ENCODE data around the gene ZNF519.
"Not testable (repeated sequence)": the region's sequence is repeated elsewhere in the genome, so short reads cannot be mapped to it uniquely, and the experiment has no call there.

The ZNF519 gene

DNA sequence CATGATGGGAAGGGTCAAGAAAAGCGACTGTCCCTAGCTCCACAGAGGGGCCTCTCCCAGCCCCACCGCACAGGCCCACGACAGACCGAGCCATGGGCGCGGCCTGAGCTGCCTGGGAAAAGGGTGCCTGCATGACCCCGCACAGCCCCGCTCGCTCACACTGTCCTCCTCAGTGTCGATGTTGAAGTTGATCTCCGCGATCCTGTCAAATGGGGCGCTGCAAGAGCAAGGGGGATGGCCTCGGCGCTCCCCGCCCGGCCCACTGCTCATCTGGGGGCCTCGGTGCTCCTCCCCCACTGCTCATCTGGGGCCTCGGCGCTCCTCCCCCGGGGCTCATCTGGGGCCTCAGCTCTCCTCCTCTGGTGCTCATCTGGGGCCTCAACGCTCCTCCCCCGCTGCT lies 14.5 kb upstream of the ZNF519 start:
- DNase-seq = not testable (repeated sequence)

DNA sequence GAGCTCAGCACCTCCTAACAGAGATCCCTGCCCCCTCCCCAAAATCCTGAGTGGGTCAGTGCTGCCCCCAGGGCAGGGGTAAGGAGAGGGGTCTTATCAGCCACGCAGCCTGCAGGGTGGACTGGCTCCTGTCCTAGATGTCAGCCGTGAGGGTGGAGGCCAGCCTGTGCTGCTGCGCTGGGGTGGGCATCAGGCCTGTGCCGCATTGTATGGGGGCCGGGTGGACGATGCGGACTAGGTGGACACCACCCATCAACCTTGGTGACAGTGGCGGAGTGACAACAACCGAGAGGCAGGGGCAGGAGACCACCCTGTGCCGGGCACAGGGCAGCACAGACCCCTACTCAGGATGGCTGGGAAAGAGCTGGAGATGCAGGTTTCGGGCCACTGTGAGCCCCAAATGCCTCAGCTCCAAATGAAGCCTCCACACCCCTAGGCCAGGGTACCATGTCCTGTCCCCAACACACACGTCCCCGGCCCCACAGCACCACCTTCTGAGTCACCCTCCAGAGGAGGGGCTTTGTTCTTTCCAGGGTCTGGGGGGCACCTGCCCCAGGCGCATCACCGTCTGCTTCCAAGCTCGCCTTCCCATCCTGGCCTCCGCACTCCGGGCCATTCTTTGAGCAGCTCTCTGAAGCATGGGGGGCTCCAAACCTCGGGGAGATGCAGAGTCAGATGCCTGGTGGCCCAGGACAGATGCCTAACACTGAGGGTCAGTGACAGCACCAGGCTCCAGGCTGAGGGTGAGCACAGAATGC lies 13.5 kb upstream of the ZNF519 start:
- not testable (repeated sequence) for DNase-seq

DNA sequence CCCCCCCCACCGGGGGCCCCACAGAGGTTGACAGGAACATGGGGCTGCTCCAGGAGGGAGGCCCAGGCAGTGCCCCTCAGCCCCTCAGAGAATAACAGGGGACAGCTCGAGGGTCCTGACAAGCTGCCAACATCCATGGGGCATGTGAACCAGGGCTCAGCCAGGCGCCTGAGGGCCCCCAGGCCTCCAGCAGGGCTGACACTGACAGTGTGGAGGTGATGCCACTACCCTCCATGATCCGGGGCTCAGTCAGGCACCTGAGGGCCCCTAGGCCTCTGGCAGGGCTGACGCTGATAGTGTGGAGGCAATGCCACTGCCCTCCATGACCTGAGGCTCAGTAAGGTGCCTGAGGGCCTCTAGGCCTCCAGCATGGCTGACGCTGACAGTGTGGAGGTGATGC lies 12.8 kb upstream of the ZNF519 start:
- DNase-seq = not testable (repeated sequence)

DNA sequence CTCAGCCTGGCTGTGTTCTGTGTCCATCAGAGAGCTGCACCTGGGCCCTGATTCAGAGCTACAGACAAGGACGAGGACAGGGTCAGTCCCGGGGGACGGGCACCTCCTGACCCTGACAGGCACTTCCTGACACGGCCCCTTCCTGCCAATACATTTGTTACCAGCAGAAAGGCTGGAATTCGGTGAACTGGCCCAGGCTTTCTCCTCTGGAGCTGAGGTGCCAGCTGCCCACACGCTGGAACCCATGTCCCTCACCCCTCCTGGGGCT lies 12.3 kb upstream of the ZNF519 start:
- DNase-seq = no peak

DNA sequence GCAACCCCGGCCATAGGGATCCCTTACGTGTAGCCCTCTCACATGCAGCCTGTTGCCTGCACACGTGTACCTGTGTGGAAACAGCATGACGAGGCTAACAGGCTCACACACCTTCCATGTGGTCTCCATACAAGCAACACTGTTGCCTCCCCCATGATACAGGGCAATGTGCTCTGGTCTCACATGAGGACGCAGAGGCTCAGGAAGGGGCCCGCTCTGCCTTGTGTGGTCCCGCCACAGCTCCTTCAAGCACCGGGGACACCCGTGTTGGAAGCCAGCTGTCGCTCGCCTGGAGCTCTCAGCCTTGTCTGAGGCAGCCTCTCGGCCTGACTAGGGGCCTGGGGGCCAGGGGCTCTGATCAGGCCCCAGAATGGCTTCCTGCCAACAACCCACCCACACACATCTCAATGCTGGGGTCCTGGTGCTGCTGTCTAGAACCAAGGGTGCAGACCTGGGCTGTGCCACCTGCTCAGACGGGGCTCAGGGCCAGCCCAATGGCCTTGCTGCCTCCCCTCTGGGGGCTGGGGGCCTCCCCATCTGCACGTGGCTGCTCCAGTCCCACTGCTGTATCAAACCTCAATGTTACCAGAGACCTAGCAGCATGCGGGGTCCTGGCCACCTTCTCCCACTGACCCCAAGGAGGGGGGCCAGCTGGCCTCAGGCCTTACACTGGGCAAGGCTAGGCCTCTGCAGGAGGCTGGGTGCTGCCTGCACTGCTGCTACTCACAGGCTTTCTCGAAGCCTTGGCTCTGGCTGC lies 11.8 kb upstream of the ZNF519 start:
- DNase-seq = not testable (repeated sequence)

DNA sequence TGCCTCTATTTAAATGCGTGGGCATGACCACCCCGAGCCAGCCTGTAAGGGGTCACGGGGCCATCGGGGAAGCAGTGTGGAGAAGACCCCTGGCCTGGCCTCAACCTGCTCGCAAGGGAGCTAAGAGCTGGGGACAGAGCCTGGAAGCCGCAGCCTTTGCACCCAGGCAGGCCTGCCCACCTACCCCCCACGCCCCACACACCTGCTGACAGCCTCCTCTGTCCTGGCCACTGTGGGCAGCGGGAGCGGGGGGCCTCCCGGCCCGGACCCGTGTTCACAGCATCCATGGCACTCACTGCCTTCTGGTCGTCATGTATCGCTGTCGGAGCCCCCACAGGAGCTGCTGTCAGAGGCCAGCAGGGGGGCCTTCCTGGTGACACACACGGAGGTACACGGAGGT lies 11.2 kb upstream of the ZNF519 start:
- not testable (repeated sequence) for DNase-seq

DNA sequence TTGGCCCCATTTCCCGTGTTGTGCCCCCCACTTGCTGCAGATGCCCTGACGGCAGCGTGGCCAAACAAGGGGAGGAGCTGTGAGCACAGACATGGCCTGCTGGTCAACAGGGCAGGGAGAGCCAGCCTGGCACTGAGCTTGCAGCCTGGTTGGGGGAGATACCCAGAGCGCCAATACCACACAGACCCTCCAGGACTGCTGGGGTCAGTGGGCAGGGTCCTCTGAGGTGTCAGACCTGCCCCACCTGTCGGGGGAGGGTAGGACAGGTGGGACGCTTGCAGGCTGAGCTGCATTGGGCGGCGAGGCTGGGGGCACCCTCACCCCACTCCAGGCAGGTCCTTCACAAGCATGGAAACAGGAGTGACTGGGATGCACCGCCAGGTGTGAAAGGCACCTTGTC lies 9.9 kb upstream of the ZNF519 start:
- not testable (repeated sequence) for DNase-seq

DNA sequence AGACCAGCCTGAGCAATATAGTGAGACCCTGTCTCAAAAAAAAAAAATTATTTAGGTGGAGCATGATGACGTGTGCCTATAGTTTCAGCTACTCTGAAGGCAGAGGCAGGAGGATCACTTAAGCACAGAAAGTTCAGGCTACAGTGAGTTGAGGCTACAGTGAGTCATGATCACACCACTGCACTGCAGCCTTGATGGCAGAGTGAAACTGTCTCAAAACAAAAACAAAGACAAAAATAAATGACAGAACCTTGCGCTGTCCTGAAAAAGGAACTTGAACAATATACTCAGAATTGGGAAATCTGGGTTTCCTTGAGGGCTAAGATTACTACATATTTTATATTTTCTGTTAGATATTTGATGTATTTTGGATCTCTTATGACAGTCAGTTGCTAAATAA lies 7.3 kb upstream of the ZNF519 start:
- DNase-seq = peak; percentile 52 to 76 (median 74)

DNA sequence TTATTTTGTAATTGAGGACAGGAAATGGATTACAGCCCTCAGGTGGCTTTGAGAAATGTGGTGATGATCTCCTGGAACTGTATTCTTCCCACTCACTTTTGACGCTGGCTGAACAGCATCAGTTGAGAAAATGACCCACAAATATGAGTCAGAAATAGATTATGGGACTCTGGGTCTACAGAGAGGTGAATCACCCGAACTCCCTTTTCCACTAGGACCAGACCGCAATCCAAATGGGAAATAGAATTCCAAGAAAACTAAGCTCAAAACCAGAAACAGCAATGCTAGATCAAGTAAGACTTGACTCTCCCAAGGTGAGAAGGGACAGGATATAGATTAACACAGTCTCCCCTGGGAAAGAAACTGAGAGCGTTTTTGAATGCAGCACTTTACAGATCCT lies 5.7 kb upstream of the ZNF519 start:
- not testable (repeated sequence) for DNase-seq

DNA sequence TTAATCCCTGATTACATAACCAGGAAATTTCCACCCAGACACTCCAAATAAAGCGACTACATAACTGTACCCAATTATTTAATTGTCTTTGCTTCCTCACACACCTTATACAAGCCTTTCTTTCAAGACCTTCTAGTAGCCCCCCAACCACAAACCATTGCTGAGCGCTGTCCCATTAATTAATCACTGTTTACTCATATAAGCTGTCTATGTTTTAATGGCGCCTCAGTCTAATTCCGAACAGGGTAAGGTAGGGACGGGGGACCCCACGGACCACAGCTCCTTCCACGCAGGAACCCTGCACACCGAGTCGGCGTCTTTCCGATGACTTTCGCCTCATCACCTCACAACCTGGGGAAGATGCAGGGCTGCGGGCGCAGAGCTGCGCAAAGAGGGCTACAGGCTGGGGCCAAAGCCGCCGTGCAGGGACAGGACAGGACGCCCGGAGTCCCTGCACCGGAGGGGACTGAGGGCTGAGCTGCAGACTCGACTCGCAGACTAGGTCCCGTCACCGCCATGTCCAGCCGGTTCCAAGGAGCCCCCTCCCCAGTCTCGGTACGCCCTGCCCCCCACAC lies 452 bp downstream of the ZNF519 start:
- not testable (repeated sequence) for DNase-seq

DNA sequence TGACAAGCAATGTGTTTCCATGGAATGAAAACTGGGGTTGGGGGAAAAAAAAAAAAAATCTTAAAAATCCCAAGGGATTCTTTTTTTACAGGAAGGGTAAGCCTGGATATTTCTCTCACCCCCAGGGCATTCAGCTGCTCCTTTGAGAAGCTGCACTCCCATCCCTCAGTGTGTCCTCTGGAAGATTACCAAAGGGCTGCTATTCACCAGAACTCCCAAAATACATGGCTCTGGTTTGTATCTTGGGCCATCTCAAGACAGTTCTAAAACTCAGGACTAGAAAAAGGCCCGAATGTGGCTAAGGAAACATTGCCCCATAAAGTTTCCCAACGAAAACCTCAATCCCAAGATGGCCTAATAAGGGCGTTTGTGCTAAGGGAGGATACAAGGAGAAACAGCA lies 1.4 kb downstream of the ZNF519 start:
- DNase-seq = not testable (repeated sequence)

DNA sequence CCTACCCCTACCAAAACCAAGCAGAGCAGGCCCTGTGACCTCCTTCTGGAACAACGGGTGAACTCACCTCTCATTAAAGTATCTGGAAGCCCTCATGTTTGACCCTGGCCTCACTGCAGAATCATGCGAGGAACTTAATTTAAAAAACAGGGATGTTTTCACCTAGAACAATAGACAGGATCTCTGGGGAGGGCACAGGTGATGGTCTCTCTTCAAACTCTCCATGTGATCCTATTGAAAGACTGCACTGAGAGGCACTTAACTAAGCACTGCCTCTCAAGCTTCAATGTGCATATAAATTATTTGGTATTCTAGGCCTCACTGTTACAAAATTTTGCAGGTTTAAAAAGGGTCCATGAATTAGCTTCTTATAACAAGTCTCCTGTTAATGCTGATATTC lies 7.5 kb downstream of the ZNF519 start:
- no peak for DNase-seq

DNA sequence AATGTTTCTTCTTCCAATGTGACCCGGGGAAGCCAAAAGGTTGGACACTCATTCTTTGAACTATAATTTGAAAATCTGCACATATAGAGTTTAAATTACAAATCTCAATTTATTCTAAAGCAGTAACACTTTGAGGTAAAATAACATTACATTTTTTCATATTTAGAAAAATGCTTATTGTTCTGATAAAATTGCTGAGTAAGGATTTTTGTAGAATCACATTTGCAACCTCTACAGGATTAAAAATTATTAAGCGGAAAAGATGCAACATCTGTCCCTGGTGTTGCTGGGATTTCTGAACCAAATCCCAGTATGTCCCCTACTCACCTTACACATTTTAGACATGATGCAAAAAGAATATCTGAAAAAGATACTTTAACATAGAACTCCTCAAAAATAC lies 10.1 kb downstream of the ZNF519 start:
- DNase-seq = no peak

DNA sequence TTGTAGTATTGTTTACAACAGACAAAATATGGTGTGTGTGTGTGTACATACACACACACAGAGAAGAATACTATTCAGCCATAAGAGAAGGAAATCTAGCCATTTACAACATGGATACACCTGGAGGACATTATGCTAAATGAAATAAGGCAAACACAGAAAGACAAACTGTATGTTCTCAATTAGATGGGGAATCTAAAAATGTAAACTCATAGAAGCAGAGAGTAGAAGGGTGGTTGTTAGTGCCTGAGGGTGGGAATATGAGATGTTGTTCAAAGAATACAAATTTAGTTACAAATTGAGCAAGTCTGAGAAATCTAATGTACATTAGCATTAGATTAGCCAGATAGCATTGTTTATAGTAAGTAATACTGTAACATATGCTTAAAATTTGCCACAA lies 11.3 kb downstream of the ZNF519 start:
- no peak for DNase-seq

DNA sequence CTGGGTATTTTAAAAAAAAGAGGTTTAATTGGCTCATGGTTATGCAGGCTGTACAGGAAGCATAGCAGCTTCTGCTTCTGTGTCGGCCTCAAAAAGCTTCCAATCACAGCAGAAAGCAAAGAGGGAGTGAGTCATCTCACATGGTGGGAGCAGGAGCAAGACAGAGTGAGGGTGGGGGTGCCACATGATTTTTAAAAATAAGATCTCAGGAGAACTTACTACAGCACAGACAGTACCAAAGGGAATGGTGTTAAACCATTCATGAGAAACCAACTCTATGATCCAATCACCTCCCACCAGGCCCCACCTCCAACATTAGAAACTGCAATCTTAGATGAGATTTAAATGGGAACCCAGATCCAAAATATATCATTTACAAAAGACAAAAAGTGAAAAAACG lies 14.6 kb downstream of the ZNF519 start:
- peak; percentile 19 to 42 (median 29) for DNase-seq

DNA sequence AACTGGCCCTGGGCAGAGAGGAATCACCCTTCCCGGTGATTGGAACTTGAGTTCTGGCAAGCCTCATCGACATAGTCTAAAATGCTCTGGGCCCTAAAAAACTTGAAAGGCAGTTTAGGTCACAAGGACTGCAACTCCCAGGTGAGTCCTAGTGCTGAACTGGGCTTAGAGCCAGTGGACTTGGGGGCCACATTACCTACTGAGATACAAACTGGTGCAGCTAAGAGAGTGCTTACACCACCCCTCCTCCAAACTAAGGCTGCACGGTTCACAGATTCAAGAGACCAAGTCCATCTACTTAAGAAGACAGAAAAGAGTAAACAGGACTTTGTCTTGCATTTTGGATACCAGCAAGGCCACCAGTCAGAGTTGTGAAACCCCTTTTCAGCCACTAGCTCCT lies 25.3 kb downstream of the ZNF519 start:
- DNase-seq = no peak

DNA sequence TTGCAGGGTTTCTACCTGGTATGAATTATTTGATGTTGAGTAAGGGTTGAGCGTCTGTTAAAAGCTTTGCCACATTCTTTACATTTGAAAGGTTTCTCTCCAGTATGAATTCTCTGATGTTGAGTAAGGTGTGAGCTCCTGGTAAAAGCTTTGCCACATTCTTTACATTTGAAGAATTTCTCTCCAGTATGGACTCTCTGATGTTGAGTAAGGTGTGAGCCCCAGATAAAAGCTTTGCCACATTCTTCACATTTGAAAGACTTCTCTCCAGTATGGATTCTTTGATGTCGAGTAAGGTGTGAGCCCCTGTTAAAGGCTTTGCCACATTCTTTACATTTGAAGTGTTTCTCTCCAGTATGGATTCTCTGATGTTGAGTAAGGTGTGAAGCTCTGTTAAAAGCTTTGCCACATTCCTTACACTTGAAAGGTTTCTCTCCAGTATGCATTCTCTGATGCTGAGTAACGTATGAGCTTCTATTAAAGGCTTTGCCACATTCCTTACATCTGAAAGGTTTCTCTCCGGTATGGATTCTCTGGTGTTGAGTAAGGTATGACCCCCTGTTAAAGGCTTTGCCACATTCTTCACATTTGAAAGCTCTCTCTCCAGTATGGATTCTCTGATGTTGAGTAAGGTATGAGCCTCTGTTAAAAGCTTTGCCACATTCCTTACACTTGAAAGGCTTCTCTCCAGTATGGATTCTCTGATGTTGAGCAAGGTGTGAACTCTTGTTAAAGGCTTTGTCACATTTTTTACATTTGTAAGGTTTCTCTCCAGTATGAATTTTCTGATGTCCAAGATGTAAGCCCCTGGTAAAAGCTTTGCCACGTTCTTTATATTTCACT lies 27.1 kb downstream of the ZNF519 start:
- no peak for DNase-seq

DNA sequence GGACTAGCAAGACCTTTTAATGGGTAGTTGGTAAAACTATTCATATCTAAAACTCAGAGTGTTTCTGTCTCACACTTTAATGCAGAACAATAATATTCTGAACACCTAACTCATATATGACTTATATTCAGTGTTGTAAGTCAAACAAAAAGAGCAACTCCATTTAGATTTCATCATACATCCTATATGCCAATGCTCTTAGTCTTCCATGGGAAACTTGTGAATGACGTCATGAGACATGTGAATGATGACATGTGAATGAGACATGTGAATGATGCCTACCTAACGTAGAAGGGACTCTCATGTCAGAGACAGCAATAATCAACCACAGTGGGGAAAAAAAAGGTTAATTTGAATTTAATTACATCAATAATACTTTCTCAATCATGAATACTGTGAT lies 28.0 kb downstream of the ZNF519 start:
- peak; percentile 1 to 49 (median 8) for DNase-seq

DNA sequence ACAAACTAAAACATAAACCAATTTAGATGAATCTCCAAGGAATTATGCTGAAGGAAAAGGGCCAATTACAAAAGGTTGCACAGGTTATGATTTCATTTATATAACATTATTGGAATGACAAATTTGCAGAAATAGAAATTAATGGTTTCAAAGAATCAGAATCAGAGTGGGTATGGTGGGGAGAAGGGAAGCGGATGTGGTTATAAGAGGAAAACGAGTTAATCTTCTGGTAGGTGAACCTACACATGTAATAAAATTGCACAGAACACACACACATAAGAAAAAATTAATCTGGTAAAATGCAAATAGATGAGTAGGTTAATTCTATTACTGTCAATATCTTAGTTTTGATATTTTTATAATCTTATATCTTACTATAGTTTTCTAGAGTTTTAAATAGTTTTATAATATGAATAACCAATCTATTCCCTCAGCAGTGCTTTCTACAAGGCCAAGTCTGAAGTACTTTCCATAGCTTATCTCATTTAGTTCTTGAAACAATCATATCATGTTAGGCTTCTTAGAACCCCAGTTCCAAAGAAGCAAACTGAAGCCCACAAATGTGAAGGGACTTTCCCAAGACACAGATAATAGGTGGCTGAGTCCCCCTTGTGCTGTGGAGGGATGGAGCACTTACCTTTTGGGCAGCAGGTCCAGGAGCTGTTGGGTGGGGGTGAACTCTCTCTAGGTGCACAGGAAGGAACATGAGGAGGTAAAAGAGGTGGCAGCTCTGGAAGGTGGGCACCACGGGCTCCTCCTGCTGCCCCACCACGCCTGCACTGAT lies 31.5 kb downstream of the ZNF519 start:
- DNase-seq = no peak

DNA sequence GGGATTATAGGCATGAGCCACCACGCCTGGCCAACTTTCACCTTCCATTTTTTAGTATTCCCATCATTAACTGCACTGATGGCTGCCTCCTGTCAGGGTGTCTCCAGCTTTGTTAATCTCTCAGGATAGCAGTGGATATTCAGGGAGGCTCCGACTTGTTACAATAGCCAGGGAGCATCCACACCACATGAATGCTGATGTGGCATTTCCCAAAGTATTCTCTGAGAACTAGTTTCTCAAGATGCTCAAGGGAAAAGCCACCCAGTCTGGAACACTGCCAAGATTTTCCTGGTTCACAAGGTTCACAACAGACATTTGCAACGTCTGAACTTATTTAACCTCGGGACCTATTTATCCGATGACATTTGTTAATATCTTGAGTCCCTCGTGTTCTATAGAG lies 33.8 kb downstream of the ZNF519 start:
- DNase-seq = no peak

DNA sequence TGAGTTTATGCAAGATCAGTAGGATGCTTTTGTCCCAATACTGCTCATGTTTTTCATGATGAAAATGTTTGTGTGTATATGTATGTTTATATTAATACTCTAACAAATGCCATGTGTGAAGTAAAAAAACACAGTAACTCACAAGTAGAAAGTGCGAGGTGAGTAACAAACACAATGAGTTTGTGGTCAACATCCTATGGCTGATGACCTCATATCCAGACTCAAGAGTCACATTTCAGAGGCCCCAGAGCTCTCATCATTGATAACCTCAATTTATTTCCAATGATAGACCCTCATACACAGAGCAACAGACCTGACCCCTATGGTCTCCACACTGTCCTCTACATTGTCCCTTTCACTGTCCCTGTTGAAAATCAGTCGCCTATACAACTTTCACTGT lies 34.5 kb downstream of the ZNF519 start:
- DNase-seq = no peak

DNA sequence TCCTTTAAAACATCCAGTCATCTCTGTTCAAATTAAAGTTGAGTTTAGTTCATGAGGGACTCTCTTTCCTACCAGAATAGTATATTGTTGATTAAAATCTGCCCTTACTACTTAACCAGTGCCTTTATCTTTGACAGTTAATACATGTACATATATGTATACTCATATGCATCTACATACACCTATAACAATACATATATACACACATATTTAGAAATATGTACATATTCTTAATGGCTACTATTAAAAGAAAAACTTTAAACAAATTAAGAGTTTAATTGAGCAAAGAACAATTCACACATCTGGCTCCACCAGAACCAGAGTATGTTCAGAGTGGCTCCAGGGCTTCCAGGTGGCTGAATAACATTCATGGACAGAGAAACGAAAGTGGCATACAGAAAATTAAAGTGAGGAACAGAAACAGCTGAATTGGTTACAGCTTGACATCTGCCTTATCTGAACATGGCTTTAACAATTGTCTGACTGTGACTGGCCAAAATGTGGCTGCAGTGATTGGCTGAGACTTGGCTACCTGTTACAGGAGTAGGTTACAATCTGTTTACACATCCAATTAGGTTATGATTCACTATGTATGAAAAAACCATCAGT lies 38.8 kb downstream of the ZNF519 start:
- no peak for DNase-seq

Measured in suppressor macrophage treated with lipopolysaccharide for 1 hour (primary cell).